ENCODE data around the gene FBXO15.

Gene FBXO15

DNA sequence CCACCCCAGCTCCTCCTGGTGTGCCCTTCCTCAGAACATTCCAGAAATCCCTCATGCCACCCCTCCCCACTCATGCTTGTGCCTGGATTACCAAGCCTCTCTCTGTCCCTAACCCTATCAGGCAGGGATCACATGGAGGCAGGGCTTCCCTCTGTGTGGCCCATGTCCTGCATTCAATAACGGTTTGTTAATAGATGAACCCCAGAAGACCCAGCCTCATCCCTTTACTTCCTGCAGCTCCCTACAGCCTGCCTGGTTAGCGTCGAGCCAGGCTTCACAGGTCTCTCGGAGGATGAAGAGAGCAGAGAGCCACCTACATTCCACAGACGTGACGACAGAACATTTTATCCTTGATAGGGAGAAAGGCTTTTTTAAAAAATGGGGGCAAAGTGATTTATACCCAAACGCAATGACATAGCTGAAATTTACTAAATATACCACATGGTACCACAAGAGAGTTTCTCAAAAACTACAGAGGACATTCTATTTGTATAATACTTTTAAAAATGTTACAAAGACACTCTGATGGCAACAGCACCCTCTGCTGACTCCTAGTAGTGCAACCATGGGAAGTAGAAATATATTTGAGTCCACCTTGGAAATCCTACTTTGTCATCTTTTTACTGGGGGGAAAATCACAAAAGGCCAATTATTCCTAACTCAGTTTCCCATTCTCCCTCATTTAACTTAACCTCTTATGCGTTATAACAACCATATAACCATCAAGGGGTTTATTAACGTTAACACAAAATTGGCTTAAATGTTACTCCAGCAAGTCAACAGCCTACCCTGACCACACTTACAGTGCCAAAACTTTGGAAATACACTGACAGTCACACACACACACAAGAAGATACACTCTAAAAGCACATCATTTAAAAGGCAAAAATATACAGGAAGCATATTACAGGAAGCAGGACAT, 30.7 kb downstream of the FBXO15 start:
- no peak overlapping the region for H3K4me3 ChIP-seq (ENCODE audit: low read depth, low read length)

DNA sequence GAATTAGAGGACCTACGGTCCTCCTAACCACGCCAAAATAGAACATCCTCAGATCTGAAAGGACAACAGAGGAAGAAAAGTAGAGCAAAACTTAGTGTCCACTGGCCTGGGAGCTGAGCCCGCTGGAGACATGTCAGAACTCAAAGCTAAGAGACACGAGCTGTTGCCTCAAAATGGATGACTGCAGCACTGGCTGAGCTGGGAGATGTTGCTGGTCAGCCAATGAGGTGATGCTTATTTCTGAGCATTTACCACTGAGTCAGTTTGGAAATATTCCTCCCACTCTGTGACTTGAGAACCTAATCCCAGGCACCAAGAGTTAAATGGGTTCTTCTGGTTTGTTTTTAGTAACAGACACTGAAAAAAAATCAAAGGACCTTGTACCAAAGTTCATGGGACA, 32.6 kb downstream of the FBXO15 start:
- no peak overlapping the region for H3K4me3 ChIP-seq (ENCODE audit: low read depth, low read length)

DNA sequence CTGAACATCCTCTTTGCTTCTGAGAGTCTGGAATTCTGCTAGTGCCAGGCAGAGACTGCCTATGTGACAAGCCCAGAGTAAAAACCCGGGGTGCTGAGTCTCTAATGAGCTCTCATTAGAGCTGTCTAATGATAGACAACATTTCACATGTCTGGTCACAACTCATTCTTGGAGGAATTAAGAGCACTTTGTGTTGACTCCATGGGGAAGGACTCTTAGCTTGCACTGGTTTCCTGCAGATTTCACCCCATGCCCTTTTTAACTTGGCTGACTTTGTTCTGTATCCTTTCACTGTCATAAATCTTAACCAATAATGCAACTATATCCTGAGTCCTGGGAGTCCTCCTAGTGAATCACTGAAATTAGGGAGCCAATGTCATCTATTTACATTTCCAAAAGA, 33.5 kb downstream of the FBXO15 start:
- no peak overlapping the region for H3K4me3 ChIP-seq (ENCODE audit: low read depth, low read length)

DNA sequence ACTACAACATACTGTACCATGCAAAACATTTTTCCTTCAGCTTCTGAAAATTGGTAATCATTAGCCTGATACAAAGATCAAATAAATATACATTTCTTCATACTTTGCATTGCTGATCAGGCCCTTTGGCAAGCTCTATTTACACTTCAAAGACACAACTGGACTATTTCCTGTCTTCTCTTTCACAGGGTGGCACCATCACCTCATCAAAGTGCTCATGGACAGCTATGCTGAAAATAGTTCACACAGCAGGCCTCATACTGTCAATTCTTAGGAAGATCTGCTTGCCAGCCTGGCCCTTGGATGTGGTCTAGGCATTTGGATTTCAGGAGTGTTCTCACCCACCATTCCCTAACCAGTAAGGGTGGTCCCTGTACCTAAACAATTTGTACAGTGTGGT, 33.9 kb downstream of the FBXO15 start:
- H3K4me3 ChIP-seq (ENCODE audit: low read depth, low read length): no peak overlapping the region

DNA sequence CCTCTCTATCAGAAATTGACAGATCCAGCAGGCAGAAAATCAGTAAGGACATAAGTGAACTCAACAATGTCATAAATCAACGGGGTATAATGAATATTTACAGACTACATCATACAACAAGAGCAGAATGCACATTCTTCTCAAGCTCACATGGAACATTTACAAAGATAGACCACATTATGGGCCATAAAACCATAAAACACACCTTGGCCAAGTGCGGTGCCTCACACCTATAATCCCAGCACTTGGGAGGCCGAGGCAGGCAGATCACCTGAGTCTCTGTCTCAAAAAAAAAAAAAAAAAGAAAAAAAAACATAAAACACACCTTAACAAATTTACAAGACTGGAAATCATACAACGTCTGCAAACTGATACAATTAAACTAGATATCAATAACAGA, 36.7 kb downstream of the FBXO15 start:
- no peak overlapping the region for H3K4me3 ChIP-seq (ENCODE audit: low read depth, low read length)

DNA sequence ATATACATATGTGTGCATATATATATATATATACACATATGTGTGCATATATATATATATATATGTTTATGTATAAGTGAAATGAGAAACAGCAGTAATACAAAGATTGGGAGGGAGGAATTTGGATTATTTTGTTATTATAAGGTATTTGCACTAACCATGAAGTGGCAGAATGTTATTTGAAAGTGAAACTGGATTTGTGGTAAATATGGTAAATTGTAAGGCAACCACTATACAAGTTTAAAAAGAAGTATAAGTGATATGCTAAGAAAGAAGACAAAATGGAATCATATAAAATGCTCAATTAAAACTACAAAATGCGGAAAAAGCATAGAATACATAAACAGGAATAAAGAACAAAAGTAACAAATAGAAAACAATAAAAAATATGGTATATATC, 37.5 kb downstream of the FBXO15 start:
- H3K4me3 ChIP-seq (ENCODE audit: low read depth, low read length): no peak overlapping the region

DNA sequence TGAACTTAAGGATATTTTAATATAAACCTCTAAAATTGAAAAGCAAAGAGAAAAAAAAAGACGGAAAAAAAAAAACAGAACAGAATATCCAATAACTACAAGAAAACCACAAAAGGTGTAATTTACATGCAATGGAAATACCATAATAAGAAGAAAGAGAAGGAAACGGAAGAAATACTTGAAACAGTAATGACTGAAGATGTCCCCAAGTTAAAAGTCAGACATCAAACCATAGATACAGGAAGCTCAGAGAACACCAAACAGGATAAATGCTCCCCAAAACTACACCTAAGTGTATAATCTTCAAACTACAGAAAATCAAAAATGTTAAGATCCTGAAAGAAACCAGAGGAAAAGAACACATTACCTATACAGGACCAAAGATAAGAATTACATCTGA, 39.2 kb downstream of the FBXO15 start:
- no peak overlapping the region for H3K4me3 ChIP-seq (ENCODE audit: low read depth, low read length)

DNA sequence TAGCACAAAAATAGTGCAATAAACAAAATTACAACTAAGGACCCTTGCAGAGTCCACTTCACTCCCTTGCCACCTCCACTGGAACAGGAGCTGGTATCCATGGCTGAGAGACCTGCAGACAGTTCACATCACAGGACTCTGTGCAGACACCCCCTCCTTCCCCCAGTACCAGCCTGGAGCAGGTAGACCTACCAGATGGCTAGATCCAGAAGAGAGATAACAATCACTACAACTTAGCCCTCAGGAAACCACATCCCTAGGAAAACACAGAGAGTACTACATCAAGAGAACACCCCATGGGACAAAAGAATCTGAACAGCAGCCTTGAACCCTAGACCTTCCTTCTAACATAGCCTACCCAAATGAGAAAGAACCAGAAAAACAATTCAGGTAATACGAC, 49.8 kb downstream of the FBXO15 start:
- no peak overlapping the region for H3K4me3 ChIP-seq (ENCODE audit: low read depth, low read length)

DNA sequence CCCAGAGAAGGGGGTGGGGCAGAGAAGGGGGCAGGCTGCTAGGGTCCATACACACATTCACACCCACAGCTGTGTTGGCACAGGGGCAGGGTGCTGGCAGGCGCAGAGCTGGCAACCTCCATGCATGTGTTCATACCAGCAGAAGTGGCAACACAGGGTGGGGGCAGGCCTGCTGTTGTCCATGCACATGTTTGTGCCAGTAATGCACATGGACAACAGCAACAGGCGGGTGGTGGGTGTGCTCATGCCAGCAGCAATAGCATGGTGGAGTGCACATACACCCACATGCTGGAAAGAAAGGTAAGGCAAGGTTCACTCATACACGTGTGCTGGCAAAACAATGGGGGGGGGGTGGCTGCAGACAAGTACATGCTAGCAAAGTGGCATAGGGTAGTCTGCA, 54.7 kb downstream of the FBXO15 start:
- H3K4me3 ChIP-seq (ENCODE audit: low read depth, low read length): no peak overlapping the region

DNA sequence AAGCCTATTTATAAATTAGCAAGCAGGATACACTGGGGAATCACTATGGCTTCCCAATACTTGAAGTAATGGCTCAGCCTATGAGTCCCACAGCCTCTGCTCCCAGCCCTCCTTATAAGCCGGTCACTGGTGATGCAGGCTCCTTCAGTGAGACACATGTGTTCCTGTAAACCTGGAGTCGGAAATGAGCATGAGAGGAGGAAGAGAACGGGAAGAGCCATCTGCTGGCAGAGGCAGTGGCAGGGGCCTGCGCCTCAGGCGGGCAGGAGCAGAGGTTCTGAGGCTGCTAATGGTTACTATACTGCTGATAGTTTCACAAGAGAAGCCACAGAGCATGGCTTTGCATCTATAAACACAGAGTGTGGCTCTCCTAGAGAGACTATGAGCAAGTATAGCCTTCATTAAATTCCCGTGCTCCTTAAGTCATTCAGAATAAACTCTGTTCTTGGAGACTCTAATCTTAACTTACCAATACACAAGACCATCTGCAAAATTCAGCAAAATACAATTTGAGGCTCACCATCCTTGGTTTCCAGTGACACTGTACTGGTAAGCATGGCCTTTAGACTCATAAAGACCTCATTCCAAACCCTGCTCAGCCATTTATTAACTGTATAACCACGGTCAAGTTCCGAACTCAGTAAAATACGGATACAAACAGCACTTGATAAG, 63.3 kb downstream of the FBXO15 start:
- no peak overlapping the region for H3K4me3 ChIP-seq (ENCODE audit: low read depth, low read length)

DNA sequence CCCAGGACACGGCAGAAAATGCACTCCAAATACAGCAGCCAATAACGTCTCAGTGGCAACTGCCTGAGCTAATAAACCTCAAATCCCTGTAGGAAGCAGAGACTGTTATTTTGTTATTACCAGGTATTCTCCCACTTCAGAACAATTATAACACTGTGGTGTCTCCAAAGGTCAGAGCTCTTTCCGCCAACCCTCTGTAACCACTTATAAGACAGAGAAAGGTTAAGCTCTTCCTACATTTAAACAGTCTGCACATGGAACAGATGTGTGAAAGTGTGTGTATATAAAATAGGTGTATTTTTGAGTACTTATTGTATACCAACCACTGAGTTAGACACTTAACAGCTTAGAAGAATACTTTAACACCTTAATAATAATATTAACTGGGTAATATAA, 64.1 kb downstream of the FBXO15 start:
- no peak overlapping the region for H3K4me3 ChIP-seq (ENCODE audit: low read depth, low read length)

DNA sequence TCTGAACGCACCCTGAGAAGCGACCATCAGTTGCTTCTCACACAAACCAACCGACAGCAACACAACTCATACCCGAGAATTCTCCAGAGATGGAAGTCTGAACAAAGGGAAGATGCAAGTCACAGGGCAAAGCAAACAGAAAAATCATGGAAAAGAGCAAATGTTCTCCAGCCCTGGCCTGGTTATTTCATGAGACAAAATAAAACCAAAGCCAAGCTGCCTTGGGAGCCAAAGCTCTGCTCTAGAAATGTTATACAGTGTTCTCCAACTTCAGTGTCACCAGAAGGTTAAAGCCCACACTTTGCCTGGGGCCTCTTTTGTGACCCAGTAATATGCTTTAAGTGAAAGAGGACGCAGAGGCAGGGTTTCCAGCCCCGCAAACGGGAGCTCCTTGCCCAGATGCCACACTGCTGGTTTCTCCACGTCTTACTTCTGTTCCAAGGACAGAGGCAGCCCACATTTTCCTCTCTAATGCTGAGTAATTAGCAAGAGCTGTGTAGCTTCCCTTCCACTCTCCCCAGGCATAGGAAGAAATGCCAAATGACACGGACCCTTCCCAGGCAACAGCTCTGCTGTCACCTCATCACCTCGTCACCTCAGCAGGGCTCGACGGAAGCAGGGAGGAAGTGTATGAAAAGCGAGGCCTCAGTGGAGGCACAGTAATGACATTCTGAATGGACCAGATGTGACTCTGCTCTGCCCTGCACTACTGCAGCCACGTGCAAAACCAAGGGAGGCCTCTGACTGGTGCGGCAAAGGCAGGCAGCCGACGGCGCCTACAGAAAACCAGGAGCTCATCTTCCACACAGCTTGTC, 64.7 kb downstream of the FBXO15 start:
- no peak overlapping the region for H3K4me3 ChIP-seq (ENCODE audit: low read depth, low read length)

DNA sequence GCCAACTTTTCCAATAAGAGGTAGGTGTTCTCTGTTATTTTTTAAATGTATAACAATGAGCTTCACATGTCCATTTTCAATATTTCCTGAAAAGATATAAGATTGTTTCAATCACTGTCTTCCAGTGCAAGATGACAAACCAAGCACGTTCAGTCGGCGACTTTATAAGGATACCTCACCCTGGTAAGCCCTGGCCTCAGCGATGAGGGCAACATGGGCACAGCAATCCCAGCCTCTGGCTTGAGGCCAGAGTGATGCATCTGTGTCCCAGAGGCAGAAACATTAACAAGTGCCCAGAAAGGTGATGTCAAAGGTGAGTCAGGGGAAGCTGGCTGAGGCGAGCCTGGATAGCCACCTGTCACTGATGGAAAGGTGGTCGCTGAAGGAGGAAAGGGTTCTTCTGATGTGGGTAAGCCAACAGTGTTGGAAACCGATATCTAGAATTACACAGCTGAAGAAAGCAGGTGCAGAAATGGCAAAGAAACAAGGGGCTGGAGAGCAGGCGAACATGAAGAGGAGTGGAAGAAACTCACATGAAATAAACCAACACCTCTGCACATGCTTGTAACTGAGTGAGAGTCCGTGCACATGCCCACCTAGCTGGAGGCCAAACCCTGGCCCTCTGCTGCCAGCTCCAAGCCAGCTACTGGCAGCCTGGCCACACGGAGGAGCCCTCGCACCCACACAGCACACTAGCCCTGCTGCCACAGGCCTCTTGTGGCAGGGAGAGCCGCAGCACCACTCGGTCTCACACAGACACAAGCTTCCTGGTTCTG, 65.5 kb downstream of the FBXO15 start:
- no peak overlapping the region for H3K4me3 ChIP-seq (ENCODE audit: low read depth, low read length)

DNA sequence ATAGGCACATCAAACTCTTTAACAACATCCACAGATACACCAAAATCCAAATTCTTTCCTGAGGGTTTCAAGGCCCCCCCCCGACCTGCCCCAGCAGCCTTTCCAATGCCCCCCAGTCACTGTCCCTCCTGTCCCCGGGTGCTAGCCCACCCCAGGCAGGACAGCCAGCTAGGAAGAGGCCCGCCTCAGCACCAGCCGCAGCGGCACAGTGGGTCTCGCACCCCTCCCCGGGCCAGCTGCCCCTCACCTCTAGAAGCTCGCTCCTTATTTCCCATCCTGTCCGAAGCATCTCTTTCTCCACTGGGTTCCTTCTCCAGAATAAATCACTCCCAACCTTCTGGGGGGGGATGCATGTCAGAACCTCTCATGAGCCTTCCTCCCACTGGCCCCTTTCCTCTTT, 69.4 kb downstream of the FBXO15 start:
- H3K4me3 ChIP-seq (ENCODE audit: low read depth, low read length): no peak overlapping the region

DNA sequence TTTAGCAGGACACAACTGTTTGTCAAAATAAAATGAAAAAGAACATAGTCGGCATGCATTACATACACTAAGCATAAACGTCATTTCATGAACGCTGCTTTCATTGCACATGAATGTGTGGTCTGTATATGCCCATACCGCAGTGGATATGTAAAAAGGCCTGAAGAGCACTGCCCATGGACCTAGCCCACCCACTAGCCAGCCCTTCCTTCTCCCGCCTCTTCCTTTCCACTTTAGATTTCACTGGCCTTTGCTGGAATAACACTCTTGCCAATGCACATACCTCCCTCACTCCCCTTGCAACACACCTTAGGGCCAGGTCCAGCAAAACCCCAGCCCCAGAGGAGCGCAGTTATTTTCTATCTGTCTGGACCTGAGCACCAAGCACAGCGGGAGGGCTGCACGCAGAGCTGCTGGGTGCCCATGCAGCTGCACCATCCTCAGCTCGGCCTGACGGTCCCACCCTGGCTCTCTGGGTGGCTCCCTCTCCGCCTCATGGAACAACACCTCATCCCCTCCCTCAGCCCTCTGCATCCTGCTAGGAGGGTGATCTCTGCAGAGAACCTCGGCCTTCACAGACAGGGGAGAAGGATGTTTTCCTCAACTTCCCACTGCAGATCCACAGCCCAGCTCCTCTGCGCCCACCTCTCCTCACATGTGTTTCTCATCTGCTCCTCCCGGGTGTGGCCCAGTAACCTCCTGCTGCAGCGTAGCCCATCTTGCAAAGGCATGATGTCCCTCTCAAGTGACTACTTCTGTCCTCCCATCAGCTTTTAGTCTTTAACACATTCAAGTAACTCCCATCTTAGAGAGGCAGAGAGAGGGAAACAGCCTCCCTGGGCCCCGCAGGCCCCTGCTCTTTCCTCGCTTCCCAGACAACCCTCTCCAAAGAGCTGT, 72.7 kb downstream of the FBXO15 start:
- H3K4me3 ChIP-seq (ENCODE audit: low read depth, low read length): no peak overlapping the region

DNA sequence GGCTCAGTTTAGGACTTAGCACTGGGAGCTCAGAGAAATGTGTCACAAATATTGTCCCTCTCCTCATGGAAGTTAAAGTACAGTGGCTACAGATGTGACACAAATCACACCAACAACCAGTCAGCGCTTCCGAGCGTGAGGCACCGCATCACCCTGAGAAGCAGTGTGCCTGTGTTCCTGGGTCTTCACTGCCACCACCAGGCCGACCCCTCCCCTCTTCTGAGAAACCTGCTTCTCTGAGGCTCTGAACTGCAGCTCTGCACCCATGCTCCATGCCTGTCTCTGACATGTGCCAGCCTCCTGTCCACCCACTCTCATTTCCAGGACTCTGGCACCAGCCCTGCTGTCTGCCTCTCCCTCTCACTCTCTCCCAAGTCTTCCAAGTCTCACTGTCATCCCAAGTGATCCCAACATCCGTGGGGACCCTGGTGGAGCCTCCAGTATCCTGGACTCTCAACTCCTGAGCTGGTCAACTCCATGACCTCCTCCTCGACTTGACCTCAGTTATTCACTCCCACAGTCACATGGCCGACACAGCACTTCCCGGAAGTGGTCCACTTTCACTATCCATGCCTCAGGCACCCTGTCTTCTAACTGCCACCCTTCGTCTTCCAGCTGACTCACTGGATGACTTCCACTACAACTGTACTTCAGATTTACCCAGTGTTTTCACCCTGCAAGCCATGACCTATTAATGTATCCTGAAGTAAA, 73.5 kb downstream of the FBXO15 start:
- no peak overlapping the region for H3K4me3 ChIP-seq (ENCODE audit: low read depth, low read length)

DNA sequence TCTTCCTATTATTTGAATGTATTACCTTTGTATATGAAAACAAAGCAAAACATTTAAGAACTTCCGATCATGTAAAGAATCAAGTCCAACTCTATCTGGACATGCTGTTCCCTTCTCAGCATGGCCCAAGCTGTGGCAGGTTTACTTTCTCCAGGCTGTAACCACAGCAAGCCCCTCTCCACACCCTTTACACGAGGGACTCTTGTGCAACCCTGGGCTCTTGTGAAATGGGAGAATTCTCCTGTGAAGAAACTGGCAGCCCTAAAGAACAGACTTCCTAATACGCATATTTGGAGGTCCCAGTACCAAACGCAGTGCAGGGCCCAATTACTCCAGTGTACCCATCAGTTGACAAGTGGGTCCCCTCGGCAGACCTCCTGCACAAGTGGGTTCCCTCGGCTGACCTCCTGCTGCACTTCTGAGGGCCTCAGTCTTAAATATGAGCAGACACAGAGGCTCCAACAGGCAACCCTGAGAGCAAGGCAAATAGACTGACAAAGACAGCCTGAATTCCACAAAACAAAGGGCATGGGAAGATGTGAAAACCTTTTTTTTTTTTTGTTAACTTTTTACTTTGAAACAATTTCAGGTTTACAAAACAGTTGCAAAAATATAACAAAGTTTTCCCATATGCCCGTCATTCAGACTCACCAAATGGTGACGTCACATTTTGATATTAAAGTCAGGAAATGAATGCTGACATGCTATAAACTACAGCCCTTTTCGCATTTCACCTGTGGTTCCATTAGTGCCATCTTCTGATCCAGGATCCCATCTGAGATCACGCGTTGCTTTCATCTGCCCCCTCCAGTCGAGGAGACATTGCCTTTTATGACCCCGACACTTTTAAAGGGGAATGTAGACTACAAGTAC, 78.2 kb downstream of the FBXO15 start:
- no peak overlapping the region for H3K4me3 ChIP-seq (ENCODE audit: low read depth, low read length)

DNA sequence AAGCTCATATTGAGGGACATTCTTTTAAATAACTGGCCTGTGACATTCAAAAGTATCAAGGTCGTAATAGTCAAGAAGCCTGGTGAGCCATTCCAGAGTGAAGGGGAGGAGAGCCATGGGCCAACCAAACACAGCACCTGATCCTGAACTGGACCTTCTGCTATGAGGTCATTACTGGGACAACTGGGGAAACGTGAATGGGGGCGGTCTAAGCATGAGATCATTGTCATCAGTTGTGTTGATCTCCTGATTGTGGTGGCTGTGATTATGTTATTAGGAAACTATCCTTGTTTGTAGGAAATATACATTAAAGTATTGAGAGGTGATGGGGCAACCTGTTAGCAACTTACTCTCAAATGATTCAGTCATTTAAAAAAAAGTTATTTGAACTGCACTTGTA, 79.3 kb downstream of the FBXO15 start:
- no peak overlapping the region for H3K4me3 ChIP-seq (ENCODE audit: low read depth, low read length)

Data from iPS-11a (cell line).